ENCODE data around the gene ZSWIM7.

DNA sequence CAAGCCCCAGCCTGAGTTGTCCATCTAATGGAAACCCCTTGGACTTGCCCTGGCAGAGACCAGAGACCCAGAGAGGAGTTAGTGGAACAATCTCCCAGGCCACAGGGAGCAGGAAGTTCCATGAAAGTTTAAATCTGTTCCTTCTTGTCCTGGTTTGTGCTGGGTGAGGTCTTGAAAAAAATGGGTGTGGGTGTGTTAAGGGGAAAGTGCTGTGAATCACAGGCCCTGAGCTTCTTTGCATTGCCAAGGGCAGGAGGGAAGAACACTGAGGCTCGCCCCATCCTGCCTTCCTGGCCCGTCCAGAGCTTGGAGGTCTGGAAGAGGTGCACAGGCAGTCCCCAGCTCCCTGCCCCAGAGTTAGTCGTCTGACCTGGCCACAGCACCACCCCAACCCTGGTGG, 52.2 kb downstream of the ZSWIM7 start:
- TF ChIP-seq, protein P1, sequence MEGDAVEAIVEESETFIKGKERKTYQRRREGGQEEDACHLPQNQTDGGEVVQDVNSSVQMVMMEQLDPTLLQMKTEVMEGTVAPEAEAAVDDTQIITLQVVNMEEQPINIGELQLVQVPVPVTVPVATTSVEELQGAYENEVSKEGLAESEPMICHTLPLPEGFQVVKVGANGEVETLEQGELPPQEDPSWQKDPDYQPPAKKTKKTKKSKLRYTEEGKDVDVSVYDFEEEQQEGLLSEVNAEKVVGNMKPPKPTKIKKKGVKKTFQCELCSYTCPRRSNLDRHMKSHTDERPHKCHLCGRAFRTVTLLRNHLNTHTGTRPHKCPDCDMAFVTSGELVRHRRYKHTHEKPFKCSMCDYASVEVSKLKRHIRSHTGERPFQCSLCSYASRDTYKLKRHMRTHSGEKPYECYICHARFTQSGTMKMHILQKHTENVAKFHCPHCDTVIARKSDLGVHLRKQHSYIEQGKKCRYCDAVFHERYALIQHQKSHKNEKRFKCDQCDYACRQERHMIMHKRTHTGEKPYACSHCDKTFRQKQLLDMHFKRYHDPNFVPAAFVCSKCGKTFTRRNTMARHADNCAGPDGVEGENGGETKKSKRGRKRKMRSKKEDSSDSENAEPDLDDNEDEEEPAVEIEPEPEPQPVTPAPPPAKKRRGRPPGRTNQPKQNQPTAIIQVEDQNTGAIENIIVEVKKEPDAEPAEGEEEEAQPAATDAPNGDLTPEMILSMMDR (IDR thresholded peaks at IDR 0.05) = no peak
- TF ChIP-seq POLR2A (IDR thresholded peaks at IDR 0.05) = no peak

Data from right lobe of liver (tissue), 4 donors.